Neural cell (in vitro differentiated cells): ENCODE measurements around the gene CTTNBP2NL.

ENCODE experiments used
- CTCF ChIP-seq: fragments of 450-650 bp; IDR thresholded peaks from 2 replicates; pipeline ENCODE4 v1.5.1; 2014; ENCODE audit warnings: antibody characterized with exemption, mild to moderate bottlenecking, moderate library complexity; ENCODE audit not compliant: poor library complexity, severe bottlenecking
- POLR2AphosphoS5 ChIP-seq: IDR thresholded peaks from 2 replicates; pipeline ENCODE4 v1.6.1; 2012

DNA sequence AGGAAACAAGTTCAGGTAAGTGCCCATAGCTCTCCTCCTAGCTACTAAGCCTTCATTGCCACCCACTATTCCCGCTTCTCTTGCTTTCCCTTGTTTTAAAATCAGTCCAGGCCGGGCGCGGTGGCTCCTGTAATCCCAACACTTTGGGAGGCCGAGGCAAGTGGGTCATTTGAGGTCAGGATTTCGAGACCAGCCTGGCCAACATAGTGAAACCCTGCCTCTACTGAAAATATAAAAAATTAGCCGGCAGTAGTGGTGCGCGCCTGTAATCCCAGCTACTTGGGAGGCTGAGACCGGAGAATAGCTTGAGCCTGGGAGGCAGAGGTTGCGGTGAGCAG is 4.4 kb upstream of the CTTNBP2NL start:
- TF ChIP-seq CTCF, result no peak
- TF ChIP-seq POLR2AphosphoS5, result no peak
